NOMO-1 treated with DMSO at 0.1 percent for 48 hours (cell line): ENCODE results near the gene STYXL1.
"Not testable (repeated sequence)": the region's sequence is repeated elsewhere in the genome, so short reads cannot be mapped to it uniquely, and the experiment has no call there.

Experiments used
- DNase-seq: peaks from one replicate; lab custom pipeline; 2025; ENCODE audit not compliant: unreplicated experiment; lab: John Stamatoyannopoulos, UW

The STYXL1 gene

DNA sequence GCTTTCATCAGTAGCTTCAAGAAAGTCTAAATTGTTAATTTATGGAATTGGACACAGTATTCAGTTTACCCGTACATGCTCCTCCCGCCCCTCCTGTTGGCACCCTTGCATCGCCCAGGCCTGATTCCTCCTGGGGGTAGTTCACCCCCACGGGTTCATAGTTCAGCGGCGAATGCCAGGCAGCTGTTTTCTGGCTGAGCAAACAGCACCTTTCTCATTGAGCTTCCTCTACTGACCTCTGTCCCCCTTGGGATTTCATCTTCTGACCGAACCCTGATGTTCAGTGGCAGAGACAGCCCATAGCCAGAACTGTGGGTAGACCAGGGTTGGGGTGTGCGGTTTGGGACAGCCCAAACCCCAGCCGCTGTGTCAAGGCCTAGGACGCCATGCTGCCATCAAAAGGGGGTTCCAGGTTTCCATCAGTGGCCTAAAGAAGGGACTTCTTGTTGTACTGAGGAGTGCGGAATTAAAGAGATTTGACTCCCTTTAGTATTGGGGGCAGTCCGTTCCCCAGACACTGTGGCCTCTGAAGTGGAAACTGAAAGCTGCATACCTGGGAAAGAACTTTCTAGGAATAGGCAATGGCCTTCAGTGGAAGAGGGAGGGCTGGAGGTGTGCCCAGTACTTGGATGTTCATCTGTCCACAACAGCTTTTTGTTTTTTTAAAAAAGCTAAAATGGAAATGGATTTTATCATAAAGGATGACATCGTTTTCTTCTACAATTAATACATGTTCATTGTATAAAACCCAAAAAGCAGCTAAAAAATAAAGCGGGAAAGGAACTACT, 19.1 kb upstream of the STYXL1 start:
- no peak for DNase-seq

DNA sequence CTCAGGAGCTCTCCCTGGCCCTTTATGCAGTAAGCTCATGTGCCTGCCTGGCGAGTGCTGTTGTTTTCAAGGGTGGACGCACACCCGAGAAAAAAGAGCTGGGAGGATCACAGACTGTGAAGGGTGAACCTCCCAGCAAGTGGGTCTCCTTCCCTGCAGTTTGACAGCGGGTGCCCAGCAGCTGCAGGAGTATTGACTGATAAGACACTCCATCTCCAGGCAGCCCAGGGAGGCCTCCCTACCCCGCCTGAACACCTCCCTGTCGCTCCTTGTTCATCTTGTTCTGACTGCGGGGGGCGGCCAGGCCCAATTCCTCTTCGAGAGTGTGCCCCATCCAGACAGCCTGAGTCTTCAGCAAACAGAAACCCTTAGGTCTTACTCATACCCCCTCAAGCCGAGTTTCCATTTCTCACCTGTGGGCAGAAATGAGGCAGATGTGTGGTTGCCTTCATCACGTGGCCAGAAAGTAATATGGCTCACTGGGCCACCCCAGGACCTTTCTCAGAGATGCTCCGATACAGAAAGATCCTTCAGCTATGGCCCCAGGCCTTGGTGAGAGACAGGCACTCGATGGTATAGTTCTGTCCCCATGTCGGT, 17.3 kb upstream of the STYXL1 start:
- no peak for DNase-seq

DNA sequence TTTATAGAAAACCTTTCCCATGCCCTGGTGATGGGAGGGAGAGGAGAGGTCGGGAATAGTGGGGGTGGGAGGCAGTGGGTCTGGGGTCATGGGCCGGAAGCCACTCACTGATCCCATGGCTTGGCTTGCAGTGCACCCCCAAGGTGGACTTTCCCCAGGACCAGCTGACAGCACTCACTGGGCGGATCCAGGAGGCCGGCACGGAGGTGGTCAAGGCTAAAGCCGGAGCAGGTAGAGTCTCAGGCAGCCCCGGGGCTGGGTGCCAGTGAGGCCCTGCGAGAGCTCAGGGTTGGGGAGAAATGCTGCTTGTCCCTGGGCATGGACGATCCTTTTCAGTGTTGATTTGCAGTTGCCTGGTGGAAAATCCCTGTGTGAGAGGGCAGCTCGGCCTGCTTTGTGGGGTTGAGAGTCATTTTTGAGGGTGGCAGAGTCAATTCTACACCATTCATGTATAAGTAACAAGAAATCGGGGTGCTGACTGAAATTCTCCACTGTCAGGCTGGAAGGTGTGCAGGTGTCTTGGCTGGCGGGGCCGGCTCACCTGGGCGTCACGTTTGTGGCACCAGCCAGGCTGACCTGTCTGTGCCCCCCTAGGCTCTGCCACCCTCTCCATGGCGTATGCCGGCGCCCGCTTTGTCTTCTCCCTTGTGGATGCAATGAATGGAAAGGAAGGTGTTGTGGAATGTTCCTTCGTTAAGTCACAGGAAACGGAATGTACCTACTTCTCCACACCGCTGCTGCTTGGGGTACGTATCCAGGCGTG, 16.6 kb upstream of the STYXL1 start:
- DNase-seq = no peak

DNA sequence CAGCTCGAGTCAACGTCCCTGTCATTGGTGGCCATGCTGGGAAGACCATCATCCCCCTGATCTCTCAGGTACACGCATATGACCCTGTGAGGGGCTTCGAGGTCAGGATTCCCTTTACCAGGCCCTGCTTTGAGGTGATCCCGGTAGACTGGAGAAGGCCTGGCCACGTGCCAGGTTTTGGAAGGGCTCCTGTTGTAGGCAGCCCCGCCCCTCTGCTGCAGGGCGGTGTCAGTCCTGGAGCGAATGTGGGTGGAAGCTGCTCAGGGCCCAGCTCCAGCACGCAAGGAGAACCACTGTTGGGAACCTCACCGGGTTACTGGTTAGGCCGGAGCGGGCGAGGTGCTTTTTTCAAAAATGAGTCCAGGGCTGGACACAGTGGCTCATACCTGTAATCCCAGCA, 15.7 kb upstream of the STYXL1 start:
- DNase-seq = no peak

DNA sequence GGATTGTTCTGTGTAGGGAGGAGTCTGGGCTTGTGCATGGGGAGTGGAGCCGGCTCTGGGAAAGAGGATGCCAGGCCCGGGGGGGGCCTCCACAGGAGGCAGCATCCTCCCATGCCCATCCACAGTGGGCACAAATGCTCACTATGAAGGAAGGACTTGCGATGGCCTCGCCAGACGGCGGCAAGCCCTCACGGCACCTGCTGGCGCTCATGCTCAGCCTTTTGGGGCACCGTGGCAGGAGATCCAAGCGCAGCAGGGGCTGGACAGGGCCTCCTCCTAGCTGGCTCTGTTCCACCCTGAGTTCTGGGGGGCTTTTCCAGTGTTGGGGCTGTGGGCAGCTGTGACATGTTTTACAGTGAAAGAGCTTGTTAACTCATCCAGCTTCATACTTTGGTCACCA, 15.3 kb upstream of the STYXL1 start:
- no peak for DNase-seq

DNA sequence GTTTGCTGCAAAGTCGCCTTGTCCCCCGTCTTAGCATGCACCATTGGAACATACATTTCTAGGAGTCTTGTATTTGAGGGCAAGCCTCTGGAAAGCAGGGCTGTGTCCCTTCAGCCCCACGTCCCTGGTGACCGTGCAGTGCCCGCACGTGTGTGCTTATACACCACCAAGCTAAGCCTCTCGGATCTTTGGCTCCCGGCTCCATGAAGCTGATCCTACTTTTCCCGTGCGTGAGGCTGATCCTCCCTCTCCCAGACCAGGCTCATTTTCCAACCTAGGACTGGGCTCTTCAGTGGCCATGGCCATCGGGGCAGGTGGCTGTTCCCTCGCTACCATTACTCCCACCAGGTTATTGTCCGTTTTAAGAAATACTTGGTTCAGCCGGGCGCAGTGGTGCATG, 14.5 kb upstream of the STYXL1 start:
- DNase-seq = no peak

DNA sequence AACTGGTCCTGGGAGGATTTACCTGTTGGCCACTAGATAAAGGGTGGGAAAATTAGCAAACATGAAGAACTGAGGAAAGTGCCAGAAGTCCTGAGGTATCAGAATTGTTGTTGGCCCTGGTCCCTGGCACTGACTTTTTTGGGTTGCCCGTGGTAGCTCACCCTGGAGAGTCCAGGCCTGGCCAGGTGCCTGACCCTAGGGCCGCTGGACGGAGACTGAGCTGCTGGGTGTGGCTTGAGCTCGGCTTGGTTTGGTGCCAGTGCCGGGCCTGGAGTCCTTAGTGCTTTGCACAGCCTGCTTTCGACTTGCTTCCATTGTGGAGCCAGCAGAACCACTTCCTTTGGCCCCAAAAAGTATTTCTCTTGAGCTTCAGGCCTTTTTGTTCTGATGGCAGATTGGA, 13.0 kb upstream of the STYXL1 start:
- DNase-seq = no peak

DNA sequence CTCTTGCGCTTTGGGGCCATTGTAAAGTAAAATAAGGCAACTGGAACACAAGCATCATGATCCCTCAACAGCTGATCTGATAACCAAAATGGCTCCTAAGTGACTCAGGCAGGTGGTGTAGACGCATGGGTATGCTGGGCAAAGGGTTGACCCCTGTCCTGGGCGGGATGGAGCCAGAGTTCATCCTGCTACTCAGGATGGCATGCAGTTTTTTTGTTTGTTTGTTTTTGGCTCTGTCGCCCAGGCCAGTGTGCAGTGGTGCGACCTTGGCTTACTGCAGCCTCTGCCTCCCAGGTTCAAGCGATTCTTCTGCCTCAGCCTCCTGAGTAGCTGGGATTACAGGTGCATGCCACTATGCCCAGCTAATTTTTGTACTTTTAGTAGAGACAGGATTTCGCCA, 10.9 kb upstream of the STYXL1 start:
- not testable (repeated sequence) for DNase-seq

DNA sequence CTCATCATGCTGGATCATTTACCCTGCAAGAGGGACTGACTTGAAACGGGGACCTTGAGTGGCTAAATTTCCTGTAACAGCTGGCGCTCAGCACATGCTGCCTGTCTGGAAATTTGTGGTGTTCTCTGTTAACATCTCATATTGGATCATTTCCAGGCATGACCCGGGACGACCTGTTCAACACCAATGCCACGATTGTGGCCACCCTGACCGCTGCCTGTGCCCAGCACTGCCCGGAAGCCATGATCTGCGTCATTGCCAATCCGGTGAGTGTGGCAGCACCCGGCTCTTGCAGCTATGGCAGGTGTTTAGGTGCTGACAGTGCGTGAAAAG, 10.0 kb upstream of the STYXL1 start:
- no peak for DNase-seq

DNA sequence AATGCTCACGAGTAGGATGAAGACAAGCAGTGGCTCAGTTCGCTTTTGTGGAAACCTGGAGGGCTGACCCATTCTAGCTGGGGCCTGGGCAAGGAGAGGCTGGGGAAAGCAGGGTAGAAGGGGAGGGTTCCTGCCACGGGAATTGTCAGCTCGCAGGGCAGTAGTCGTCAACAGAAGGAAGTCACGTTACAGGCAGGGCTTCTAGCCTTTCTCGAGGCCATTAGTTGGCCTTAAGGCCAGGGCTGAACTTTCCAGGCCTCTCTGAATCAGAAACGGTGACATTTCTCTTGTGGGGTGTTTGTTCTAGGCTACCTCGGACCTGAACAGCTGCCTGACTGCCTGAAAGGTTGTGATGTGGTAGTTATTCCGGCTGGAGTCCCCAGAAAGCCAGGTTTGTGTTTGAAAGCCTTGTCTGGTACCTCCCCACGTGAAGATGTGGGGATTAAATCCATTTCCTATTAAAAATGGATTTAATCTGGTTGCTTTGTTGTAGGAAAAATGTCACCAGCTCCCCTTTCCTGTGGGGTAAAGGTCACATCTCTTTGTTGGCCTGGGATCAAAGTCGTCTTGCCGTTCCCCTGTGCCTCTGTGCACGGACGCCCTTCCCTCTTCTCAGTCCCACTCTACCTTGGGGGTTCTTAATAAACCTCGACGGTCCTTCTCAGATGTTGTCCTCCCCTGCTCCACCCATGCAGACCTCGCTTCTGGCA, 9.5 kb upstream of the STYXL1 start:
- DNase-seq = no peak

DNA sequence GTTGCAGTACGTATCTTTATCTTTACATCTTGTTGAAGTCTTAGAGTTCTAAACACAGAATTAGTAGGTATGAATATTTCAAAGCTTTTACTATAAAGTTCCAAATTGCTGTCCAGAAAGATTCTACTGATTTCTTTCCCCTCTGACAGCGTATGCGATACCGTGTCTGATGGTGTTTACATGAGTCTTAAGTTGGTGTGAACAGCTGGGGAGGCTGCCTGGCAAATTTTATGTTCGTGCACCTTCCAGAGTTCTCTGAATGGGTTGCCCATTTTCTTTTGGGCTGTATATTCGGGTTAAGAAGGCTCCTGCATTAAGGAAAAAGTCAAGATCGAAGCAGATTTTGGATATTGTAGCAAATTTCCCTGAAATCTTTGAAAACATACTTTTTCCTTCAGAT, 8.4 kb upstream of the STYXL1 start:
- DNase-seq = no peak

DNA sequence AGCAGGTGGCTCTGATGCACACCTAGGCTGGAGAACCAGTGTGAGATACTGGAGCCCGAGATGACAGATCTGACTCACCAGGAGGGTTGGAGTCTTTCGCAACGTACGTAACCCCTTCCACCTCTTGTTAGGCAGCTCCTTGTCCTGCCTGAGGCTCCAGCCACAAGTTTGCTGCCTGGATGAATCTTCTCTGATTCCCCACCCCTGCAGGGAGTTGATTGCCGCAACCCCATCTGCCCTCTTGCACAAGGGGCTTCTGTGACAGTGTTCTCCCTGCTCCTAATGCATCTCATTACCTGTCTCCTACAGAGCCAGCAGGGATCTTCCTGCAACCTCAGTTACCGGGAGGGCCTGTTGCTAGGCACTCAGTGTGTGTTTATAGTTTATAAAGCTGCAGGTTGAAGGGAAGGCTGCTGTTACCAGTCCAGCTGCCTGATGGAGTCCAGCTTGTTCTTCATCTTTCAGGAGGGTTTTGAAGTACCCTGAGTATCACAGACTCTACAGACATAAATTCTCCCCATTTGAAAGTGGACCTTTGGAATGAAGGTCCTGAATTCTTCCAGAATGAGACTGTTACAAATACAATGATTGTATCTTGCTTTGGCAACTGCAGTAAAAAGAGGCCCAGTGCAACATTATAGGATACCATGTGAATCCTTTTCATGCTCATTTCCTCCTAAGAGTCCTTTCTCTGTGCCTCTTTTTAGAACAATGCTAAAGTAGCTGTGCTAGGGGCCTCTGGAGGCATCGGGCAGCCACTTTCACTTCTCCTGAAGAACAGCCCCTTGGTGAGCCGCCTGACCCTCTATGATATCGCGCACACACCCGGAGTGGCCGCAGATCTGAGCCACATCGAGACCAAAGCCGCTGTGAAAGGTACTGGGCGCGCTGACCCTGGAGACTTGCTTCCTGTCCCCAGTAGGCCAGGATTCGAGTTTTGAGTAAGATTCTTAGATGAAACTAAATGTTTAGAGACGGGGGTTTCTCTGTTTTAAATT, 6.6 kb upstream of the STYXL1 start:
- DNase-seq = peak; percentile 97

DNA sequence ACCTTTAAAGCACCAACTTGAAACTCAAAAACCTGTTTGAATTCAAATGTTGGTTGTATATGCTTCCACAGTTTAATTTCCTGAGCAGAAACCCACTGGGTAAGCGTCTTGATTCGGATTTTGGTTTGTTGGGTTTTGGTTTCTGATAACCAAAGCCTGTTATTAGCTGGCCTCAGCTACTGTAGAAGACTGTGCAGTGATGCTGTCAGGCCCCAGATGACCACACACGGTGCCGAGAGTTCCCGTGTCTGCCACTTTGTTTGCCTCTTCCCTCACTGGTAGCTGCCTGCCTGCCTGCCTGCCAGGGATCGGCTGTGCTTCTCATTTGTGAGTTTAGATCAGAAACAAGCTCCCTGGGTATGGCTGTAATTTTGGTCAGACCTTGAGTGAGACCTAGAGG, 5.7 kb upstream of the STYXL1 start:
- DNase-seq = no peak

DNA sequence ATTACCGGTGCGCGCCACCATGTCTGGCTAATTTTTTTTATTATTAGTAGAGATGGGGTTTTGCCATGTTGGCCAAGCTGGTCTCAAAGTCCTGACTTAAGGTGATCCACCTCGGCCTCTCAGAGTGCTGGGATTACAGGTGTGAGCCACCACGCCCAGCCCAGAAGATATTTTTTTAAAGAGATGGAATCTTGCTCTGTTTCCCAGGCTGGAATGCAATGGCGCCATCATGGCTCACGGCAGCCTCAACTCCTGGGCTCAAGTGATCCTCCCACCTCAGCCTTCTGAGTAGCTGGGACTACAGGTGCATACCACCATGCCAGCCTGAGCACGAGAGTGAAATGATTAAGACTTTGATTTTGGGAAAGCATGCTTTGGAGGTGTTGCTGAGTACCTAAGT, 4.9 kb upstream of the STYXL1 start:
- not testable (repeated sequence) for DNase-seq

DNA sequence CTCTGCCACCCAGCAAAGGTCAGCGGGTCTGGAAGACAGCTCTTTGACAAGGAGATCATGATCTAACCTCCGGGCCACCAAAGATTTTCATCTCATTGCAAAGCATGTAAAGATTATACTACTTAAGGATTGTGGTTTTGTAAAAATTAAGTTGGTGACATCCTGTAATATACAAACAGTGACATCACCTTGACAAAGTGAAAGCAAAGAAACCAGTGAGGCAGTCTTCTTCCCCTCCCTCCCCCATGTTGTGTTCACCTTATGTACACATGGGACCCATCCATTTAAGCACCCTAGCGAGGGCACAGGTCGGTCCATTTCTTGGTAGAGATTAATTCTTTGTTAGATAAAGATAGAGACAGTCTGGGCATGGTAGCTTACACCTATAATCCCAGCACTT, 4.0 kb upstream of the STYXL1 start:
- DNase-seq = no peak

DNA sequence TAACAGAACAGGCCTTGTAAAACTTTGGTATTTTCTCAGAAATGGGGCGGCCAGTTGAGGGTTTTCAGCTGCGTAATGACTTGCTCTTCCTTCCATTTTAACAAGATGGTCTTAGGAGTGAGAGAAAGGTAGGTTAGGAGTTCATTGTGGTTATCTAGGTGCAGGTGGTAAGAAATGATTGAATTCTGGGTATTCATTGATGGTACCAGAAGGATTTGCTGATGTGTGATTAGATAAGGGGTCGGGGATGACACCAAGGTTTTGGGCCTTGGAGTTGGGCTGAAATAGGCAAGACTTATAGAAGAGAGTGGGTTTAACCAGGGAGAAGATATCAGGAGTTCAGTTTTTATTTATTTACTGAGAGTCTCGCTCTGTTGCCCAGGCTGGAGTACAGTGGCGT, 2.7 kb upstream of the STYXL1 start:
- DNase-seq = no peak

DNA sequence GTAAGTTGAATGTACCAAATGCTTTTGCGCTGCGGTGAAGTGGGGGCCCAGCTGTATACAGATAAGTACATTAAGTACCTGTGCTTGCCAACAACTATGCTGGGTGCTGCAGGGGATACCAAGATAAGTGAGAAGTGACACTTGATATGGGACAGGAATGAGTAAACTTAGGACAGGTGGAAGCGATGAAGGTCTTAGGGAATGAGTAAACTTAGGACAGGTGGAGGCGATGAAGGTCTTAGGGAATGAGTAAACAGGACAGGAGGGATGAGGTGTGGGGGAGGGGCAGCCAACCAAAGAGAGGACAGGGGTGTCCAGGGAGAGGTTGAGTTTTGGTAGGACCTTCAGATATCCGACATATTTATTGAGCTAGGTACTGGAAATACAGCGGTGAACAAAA, 1.5 kb upstream of the STYXL1 start:
- DNase-seq = no peak

DNA sequence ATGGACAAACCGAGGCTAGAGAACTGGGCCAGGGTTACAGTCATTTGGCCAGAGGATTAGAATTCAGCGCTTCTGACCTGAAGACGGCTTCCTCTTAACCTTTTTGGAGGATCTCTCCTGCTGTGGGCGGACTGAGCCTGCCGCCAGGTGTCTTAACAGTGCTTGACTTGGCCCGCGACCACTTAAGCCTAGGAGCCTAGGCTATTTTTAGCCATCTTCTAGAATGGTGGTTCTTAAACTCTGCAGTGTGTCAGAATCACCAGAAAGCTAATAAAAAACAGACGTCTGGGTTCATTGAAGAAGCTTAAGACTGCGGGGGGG, 828 bp upstream of the STYXL1 start:
- peak; percentile 69 for DNase-seq

DNA sequence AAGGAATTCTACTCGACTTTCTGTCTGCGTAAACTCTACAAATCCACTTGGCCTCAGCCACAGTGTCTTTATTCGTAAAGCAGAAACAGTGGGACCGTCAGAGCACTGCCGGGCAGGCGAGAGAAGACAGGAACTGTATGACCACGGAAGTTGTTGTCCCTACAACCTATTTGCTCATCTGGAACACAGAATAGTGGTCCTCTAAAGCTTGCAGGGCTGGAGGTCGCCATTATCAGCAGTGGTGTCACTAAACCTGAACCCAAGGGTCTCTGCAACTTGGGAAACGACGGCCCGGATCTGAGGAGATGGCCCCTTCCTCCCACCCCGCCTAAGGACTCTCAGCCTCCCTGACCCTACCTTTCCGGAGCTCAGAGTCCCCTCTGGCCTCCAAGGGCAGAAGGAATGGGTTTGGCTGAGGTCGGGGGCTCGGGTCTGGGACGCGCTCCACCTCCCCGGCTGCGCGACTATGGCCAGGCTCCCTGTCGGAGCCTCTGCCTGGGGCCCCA, 442 bp downstream of the STYXL1 start:
- DNase-seq = peak; percentile 56

DNA sequence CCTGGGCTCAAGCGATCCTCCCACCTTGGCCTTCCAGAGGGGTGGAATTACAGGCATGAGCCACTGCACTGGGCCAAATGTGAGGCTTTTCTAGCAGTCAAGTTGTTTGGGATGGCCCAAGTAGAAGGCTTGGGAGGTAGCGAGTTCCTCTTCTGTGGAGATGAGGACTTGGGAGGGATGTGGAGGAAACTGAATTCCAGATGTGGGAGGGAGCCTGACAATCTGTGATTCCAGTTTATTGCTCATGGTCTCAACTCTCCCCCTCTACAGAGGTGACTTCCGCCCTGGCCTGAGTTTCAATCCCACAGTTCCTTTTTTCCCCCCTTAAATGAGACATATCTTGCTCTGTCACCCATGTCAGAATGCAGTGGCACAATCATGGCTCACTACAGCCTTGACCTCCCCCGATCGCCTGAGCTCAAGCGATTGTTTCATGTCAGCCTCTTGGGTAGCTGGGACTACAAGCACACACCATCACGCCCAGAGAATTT, 3.4 kb downstream of the STYXL1 start:
- no peak for DNase-seq
